Calu3 (cell line): ENCODE results near the gene TTLL9. TPM values are rescaled to one million over a fixed set of nuclear protein-coding genes. Genes with fewer than 3 reads are reported as not detected.
A peak's percentile ranks its signal among the peaks of the same experiment; 100 is the strongest.

Experiments used
- BruUV-seq: library from RNA; stranded (reverse); fragments of 400-500 nt; replicated peaks from 2 replicates; lab custom pipeline; 2021; lab: Mats Ljungman, UMichigan
- CTCF ChIA-PET: fragments of 300-600 bp; sonication (Branson Sonifier 250); formaldehyde crosslinking; loops from one replicate; lab custom pipeline; 2022; ENCODE audit warnings: antibody characterized with exemption; lab: Charles Lee
- DNase-seq: peaks from one replicate; pipeline ENCODE4 v3.0.0; 2022
- H3K27ac Mint-ChIP-seq: one replicate; pipeline ENCODE4 v1.8.0; 2022; ENCODE audit warnings: mixed read lengths; ENCODE audit not compliant: unreplicated experiment
- H3K27me3 Mint-ChIP-seq: one replicate; pipeline ENCODE4 v1.8.0; 2022; ENCODE audit warnings: mixed read lengths; ENCODE audit not compliant: unreplicated experiment
- H3K36me3 Mint-ChIP-seq: one replicate; pipeline ENCODE4 v1.8.0; 2022; ENCODE audit warnings: mild to moderate bottlenecking, moderate library complexity, mixed read lengths; ENCODE audit not compliant: insufficient read depth, unreplicated experiment
- H3K4me1 Mint-ChIP-seq: one replicate; pipeline ENCODE4 v1.8.0; 2022; ENCODE audit warnings: mild to moderate bottlenecking, low read depth, mixed read lengths; ENCODE audit not compliant: unreplicated experiment
- H3K4me3 Mint-ChIP-seq: one replicate; pipeline ENCODE4 v1.8.0; 2022; ENCODE audit warnings: mild to moderate bottlenecking, low read depth, moderate library complexity, mixed read lengths; ENCODE audit not compliant: unreplicated experiment
- H3K9me3 Mint-ChIP-seq: one replicate; pipeline ENCODE4 v1.8.0; 2022; ENCODE audit warnings: low read depth, mixed read lengths; ENCODE audit not compliant: unreplicated experiment
- CTCF ChIP-seq: fragments of 200-600 bp; IDR thresholded peaks from one replicate; pipeline ENCODE4 v1.8.0; 2022; ENCODE audit warnings: antibody characterized with exemption; ENCODE audit not compliant: unreplicated experiment
- intact Hi-C: fragments of 100-400 bp; cut with micrococcal nuclease; formaldehyde crosslinking; loops from one replicate; pipeline ENCODE4 v1.10.0; 2022; ENCODE audit not compliant: unreplicated experiment
- total RNA-seq: library from RNA; stranded (reverse); gene quantifications from 2 replicates; pipeline ENCODE4 v1.2.3, GENCODE V29; 2022

Gene TTLL9
- total RNA-seq, 1 experiment from 2014 or later: not detected

GRCh38 chr20:31864521-31865400 is 5.7 kb upstream of the TTLL9 start:
- CTCF ChIA-PET: interaction anchor here (0.6 to 0.7 kb wide), 4 partner anchors 12 to 469 kb away, joined by 3 to 4 read pairs (median 3); partner anchors contain the start of gene PDRG1
- intact Hi-C loops: no loop called here
- H3K4me3 Mint-ChIP-seq: no peak overlapping the region
- no peak overlapping the region for H3K27ac Mint-ChIP-seq
- DNase-seq: no peak
- no peak for TF ChIP-seq CTCF
- H3K9me3 Mint-ChIP-seq: no peaks in the 10 kb centered on the region
- H3K36me3 Mint-ChIP-seq: peaks cover 12% of the 10 kb centered on the region
- H3K27me3 Mint-ChIP-seq: no peaks in the 10 kb centered on the region
- no TSS peak for BruUV-seq
- peaks cover 21% of the 10 kb centered on the region for H3K4me1 Mint-ChIP-seq

- BruUV-seq: no TSS peak
- Mint-ChIP-seq H3K27ac (no peak overlapping the region), H3K36me3 (peaks cover 22% of the 10 kb centered on the region), H3K4me1 (peaks cover 18% of the 10 kb centered on the region), H3K27me3 (no peaks in the 10 kb centered on the region), H3K4me3 (no peak overlapping the region), H3K9me3 (no peaks in the 10 kb centered on the region)
- CTCF ChIA-PET: no interaction called here
- intact Hi-C loops: no loop called here
- no peak for DNase-seq
- no peak for TF ChIP-seq CTCF
Measured at GRCh38 chr20:31866221-31866620, 4.2 kb upstream of the TTLL9 start.

- TF ChIP-seq CTCF: no peak
- Mint-ChIP-seq H3K27ac (peak overlapping the region; percentile 14), H3K4me3 (peak overlapping the region; percentile 75), H3K9me3 (no peaks in the 10 kb centered on the region), H3K27me3 (no peaks in the 10 kb centered on the region), H3K4me1 (peaks cover 10% of the 10 kb centered on the region), H3K36me3 (peaks cover 13% of the 10 kb centered on the region)
- no TSS peak for BruUV-seq
- CTCF ChIA-PET: interaction anchor here (0.6 kb wide), 1 partner anchor 415 kb away, joined by 3 read pairs; no protein-coding TSS in a partner anchor
- intact Hi-C loops: no loop called here
- DNase-seq: no peak
Measured at GRCh38 chr20:31868853-31869672, 1.4 kb upstream of the TTLL9 start.

- Mint-ChIP-seq H3K36me3 (peaks cover 13% of the 10 kb centered on the region), H3K4me1 (peaks cover 10% of the 10 kb centered on the region), H3K4me3 (peak overlapping the region; percentile 75), H3K27me3 (no peaks in the 10 kb centered on the region), H3K27ac (peak overlapping the region; percentile 14), H3K9me3 (no peaks in the 10 kb centered on the region)
- BruUV-seq: no TSS peak
- intact Hi-C loops: no loop called here
- TF ChIP-seq CTCF: no peak
- CTCF ChIA-PET: no interaction called here
- DNase-seq: no peak
Measured at GRCh38 chr20:31869673-31869941, 827 bp upstream of the TTLL9 start.
